Measurements from ENCODE around the gene METTL24.

The METTL24 gene

GRCh38 chr6:110331816-110332215, 26.3 kb downstream of the METTL24 start:
- peak; percentile 82 for ATAC-seq
- TF ChIP-seq TCF4 (CRISPR knock-in tag; IDR thresholded peaks at IDR 0.05; ENCODE audit: borderline replicate concordance) (peak; percentile 83), POU6F1 (CRISPR knock-in tag; IDR thresholded peaks at IDR 0.05; ENCODE audit: borderline replicate concordance, low read depth) (no peak), TSHZ2 (CRISPR knock-in tag; IDR thresholded peaks at IDR 0.05) (0 out of 2 replicates have a peak, but pooled peaks have one; percentile 70), RARB (CRISPR knock-in tag; IDR thresholded peaks at IDR 0.05) (no peak), ZFP30 (CRISPR knock-in tag; IDR thresholded peaks at IDR 0.05) (no peak), CSRNP3 (CRISPR knock-in tag; IDR thresholded peaks at IDR 0.05) (no peak), PATZ1 (CRISPR knock-in tag; IDR thresholded peaks at IDR 0.05; ENCODE audit: borderline replicate concordance) (peak; percentile 78; the same call in 1 of the 2 replicates), ESRRG (CRISPR knock-in tag; IDR thresholded peaks at IDR 0.05) (no peak; the same call in 1 of the 2 replicates), ZNF8 (CRISPR knock-in tag; IDR thresholded peaks at IDR 0.05) (no peak), OSR1 (CRISPR knock-in tag; IDR thresholded peaks at IDR 0.05) (no peak), ZNF565 (CRISPR knock-in tag; conservative IDR thresholded peaks at IDR 0.05; ENCODE audit: low read depth) (0 out of 2 replicates have a peak, but pooled peaks have one; percentile 25), ARNTL (CRISPR knock-in tag; IDR thresholded peaks at IDR 0.05; ENCODE audit: borderline replicate concordance, low read depth) (no peak), ISL1 (CRISPR knock-in tag; IDR thresholded peaks at IDR 0.05) (peak; percentile 86)

GRCh38 chr6:110331390-110331789, 26.8 kb downstream of the METTL24 start:
- no peak for ATAC-seq
- TF ChIP-seq ISL1 (CRISPR knock-in tag; IDR thresholded peaks at IDR 0.05): no peak
- TF ChIP-seq ARNTL (CRISPR knock-in tag; IDR thresholded peaks at IDR 0.05; ENCODE audit: borderline replicate concordance, low read depth): no peak

GRCh38 chr6:110329714-110330436, 28.3 kb downstream of the METTL24 start:
- no peak for ATAC-seq
- no peak for TF ChIP-seq TOX (CRISPR knock-in tag; IDR thresholded peaks at IDR 0.05; ENCODE audit: borderline replicate concordance)
- no peak for TF ChIP-seq OSR1 (CRISPR knock-in tag; IDR thresholded peaks at IDR 0.05)
- 0 out of 2 replicates have a peak, but pooled peaks have one; percentile 38 for TF ChIP-seq ISL1 (CRISPR knock-in tag; IDR thresholded peaks at IDR 0.05)
- TF ChIP-seq ARNTL (CRISPR knock-in tag; IDR thresholded peaks at IDR 0.05; ENCODE audit: borderline replicate concordance, low read depth): no peak
- TF ChIP-seq ZFP3 (CRISPR knock-in tag; IDR thresholded peaks at IDR 0.05): no peak
- TF ChIP-seq RARB (CRISPR knock-in tag; IDR thresholded peaks at IDR 0.05): no peak

- ATAC-seq: no peak
- no peak for TF ChIP-seq PPARA (CRISPR knock-in tag; IDR thresholded peaks at IDR 0.05; ENCODE audit: borderline replicate concordance)
- no peak for TF ChIP-seq ISL1 (CRISPR knock-in tag; IDR thresholded peaks at IDR 0.05)
- TF ChIP-seq PATZ1 (CRISPR knock-in tag; IDR thresholded peaks at IDR 0.05; ENCODE audit: borderline replicate concordance): no peak
- TF ChIP-seq BACH2 (CRISPR knock-in tag; IDR thresholded peaks at IDR 0.05; ENCODE audit: borderline replicate concordance): no peak
These were observed 28.8 kb downstream of the METTL24 start for GRCh38 chr6:110329348-110329713.

Data from SK-N-SH treated with all-trans-retinoic acid at 6 μM for 48 hours (cell line).